H1 (cell line): ENCODE measurements around the gene ADGRV1. TPM values are rescaled to one million over a fixed set of nuclear protein-coding genes. Genes with fewer than 3 reads are reported as not detected.

Experiments used
- CTCF ChIA-PET: fragments of 300-600 bp; sonication (Branson Sonifier 250); formaldehyde crosslinking; loops from one replicate; lab custom pipeline; 2021; ENCODE audit not compliant: partially characterized antibody; lab: Charles Lee
- POLR2A ChIA-PET: fragments of 300-600 bp; sonication (Branson Sonifier 250); formaldehyde crosslinking; loops from one replicate; lab custom pipeline; 2021; ENCODE audit warnings: inconsistent platforms; ENCODE audit not compliant: partially characterized antibody; lab: Charles Lee
- DNase-seq, 2 experiments: peaks; one replicate each; pipeline versions ENCODE4 v3.0.0 to v3.0.0-alpha.2; 2010 to 2022; ENCODE audit warnings: low spot score in 2 of 2, low read depth in 1 of 2, mixed read lengths in 1 of 2
- FAIRE-seq: peaks from 2 replicates; lab custom pipeline; 2011; peaks lifted over from hg19 to GRCh38; lab: Jason Lieb, UNC
- H2AFZ ChIP-seq: 2 replicates; pipeline ENCODE4 v1.8.1; 2012; ENCODE audit warnings: low read length, inconsistent platforms
- H2AK5ac ChIP-seq: 2 replicates; pipeline ENCODE4 v1.6.1; 2013; ENCODE audit warnings: low read depth, low read length
- H2BK120ac ChIP-seq: replicated peaks from 2 replicates; pipeline ENCODE3; 2013; ENCODE audit warnings: low read depth, low read length, inconsistent platforms
- H2BK12ac ChIP-seq: 2 replicates; pipeline ENCODE4 v1.6.1; 2013; ENCODE audit warnings: low read depth, low read length
- H2BK15ac ChIP-seq: 2 replicates; pipeline ENCODE4 v1.6.1; 2013; ENCODE audit warnings: low read length
- H2BK20ac ChIP-seq: 2 replicates; pipeline ENCODE4 v1.6.1; 2013; ENCODE audit warnings: low read length
- H2BK5ac ChIP-seq: 2 replicates; pipeline ENCODE4 v1.6.1; 2013; ENCODE audit warnings: low read depth, low read length
- H3K14ac ChIP-seq: 2 replicates; pipeline ENCODE4 v1.6.1; 2013; ENCODE audit warnings: inconsistent platforms; ENCODE audit not compliant: insufficient read length
- H3K18ac ChIP-seq: 2 replicates; pipeline ENCODE4 v1.6.1; 2013; ENCODE audit warnings: low read length; ENCODE audit errors: extremely low read depth
- H3K23ac ChIP-seq: 2 replicates; pipeline ENCODE4 v1.6.1; 2013; ENCODE audit warnings: inconsistent platforms; ENCODE audit not compliant: insufficient read length
- H3K23me2 ChIP-seq: 2 replicates; pipeline ENCODE4 v1.6.1; 2013; ENCODE audit warnings: low read depth, low read length
- H3K27ac ChIP-seq: 2 replicates; pipeline ENCODE4 v1.6.1; 2011; ENCODE audit warnings: low read depth, low read length, inconsistent platforms
- H3K27me3 ChIP-seq, 4 experiments: replicated peaks in 1 of 4; 1 replicate in 1 of 4; 2 replicates in 3 of 4; pipeline versions ENCODE4 v1.6.1 to v1.8.1; 2011 to 2013; ENCODE audit warnings: low read length in 3 of 4, mild to moderate bottlenecking in 3 of 4, inconsistent platforms in 2 of 4, mixed read lengths in 2 of 4, moderate library complexity in 1 of 4; ENCODE audit not compliant: control insufficient read depth in 3 of 4, insufficient read depth in 3 of 4; ENCODE audit errors: extremely low read depth in 1 of 4
- H3K36me3 ChIP-seq, 4 experiments: 2 replicates each; pipeline versions ENCODE4 v1.6.1 to v1.8.1; 2011 to 2013; ENCODE audit warnings: mild to moderate bottlenecking in 4 of 4, low read length in 3 of 4, moderate library complexity in 2 of 4, control low read depth in 1 of 4, inconsistent platforms in 1 of 4; ENCODE audit not compliant: insufficient read depth in 4 of 4, control insufficient read depth in 2 of 4
- H3K4ac ChIP-seq: replicated peaks from 2 replicates; pipeline ENCODE3; 2013; ENCODE audit warnings: low read length, low read depth, mixed read lengths, inconsistent platforms; ENCODE audit not compliant: insufficient read length
- H3K4me1 ChIP-seq, 4 experiments: replicated peaks in 1 of 4; 1 replicate in 1 of 4; 2 replicates in 3 of 4; pipeline versions ENCODE4 v1.6.1 to v1.8.1; 2011 to 2013; ENCODE audit warnings: low read length in 3 of 4, inconsistent platforms in 2 of 4, mixed read lengths in 1 of 4; ENCODE audit not compliant: insufficient read depth in 4 of 4, control insufficient read depth in 3 of 4
- H3K4me2 ChIP-seq, 2 experiments: 2 replicates each; pipeline versions ENCODE4 v1.6.1 to v1.8.1; 2011 to 2013; ENCODE audit warnings: low read depth in 2 of 2, low read length in 2 of 2, control low read depth in 1 of 2, inconsistent platforms in 1 of 2, mild to moderate bottlenecking in 1 of 2; ENCODE audit not compliant: insufficient read depth in 1 of 2
- H3K4me3 ChIP-seq, 4 experiments: fragments of 200-600, 300-600 bp in 1 of 4; sonication (generic), shearing (Covaris generic), sonication (Bioruptor Twin) in 1 of 4; 2 replicates each; pipeline versions ENCODE4 v1.5.1 to v1.8.1; 2011 to 2016; ENCODE audit warnings: low read length in 4 of 4, low read depth in 3 of 4, control low read depth in 2 of 4, inconsistent platforms in 2 of 4, mild to moderate bottlenecking in 2 of 4, mixed read lengths in 1 of 4, moderate library complexity in 1 of 4; ENCODE audit not compliant: insufficient read depth in 2 of 4; ENCODE audit errors: extremely low read depth in 1 of 4
- H3K56ac ChIP-seq: replicated peaks from 2 replicates; pipeline ENCODE3; 2013; ENCODE audit warnings: low read depth, mild to moderate bottlenecking, mixed read lengths, low read length, inconsistent platforms; ENCODE audit not compliant: insufficient read length
- H3K79me1 ChIP-seq: 2 replicates; pipeline ENCODE4 v1.6.1; 2013; ENCODE audit warnings: low read depth, low read length, control low read depth
- H3K79me2 ChIP-seq, 2 experiments: 2 replicates each; pipeline versions ENCODE4 v1.6.1 to v1.8.1; 2012 to 2013; ENCODE audit warnings: low read length in 2 of 2, mild to moderate bottlenecking in 2 of 2, inconsistent platforms in 1 of 2; ENCODE audit not compliant: insufficient read depth in 2 of 2, control insufficient read depth in 1 of 2
- H3K9ac ChIP-seq, 4 experiments: replicated peaks in 1 of 4; 1 replicate in 1 of 4; 2 replicates in 3 of 4; pipeline versions ENCODE4 v1.6.1 to v1.8.1; 2011 to 2013; ENCODE audit warnings: low read depth in 3 of 4, low read length in 3 of 4, control low read depth in 2 of 4, mild to moderate bottlenecking in 2 of 4, moderate library complexity in 2 of 4, inconsistent platforms in 1 of 4; ENCODE audit errors: extremely low read depth in 1 of 4
- H3K9me3 ChIP-seq, 2 experiments: 2 replicates each; pipeline versions ENCODE4 v1.6.1 to v1.8.1; 2012 to 2013; ENCODE audit warnings: mild to moderate bottlenecking in 2 of 2, moderate library complexity in 2 of 2, control low read depth in 1 of 2, inconsistent platforms in 1 of 2, low read depth in 1 of 2, low read length in 1 of 2, mixed read lengths in 1 of 2; ENCODE audit not compliant: insufficient read depth in 2 of 2
- H4K20me1 ChIP-seq, 2 experiments: replicated peaks in 1 of 2; 2 replicates each; pipeline versions ENCODE3 to v1.8.1; 2011 to 2013; ENCODE audit warnings: inconsistent platforms in 2 of 2, low read length in 2 of 2, mild to moderate bottlenecking in 1 of 2; ENCODE audit not compliant: insufficient read depth in 2 of 2, control insufficient read depth in 1 of 2
- H4K5ac ChIP-seq: 2 replicates; pipeline ENCODE4 v1.6.1; 2013; ENCODE audit warnings: low read length, low read depth, mixed read lengths, inconsistent platforms; ENCODE audit not compliant: insufficient read length
- H4K8ac ChIP-seq: 2 replicates; pipeline ENCODE4 v1.8.0; 2013; ENCODE audit warnings: mild to moderate bottlenecking, moderate library complexity, low read length, inconsistent platforms; ENCODE audit not compliant: insufficient read depth; ENCODE audit errors: extremely low read depth
- H4K91ac ChIP-seq: replicated peaks from 2 replicates; pipeline ENCODE3; 2013; ENCODE audit warnings: low read length, mixed read lengths, inconsistent platforms; ENCODE audit not compliant: insufficient read length
- ATF3 ChIP-seq: IDR thresholded peaks from 2 replicates; pipeline ENCODE4 v1.6.1; 2011; ENCODE audit warnings: low read depth, mild to moderate bottlenecking, low read length; ENCODE audit not compliant: insufficient read depth
- BACH1 ChIP-seq: IDR thresholded peaks from 2 replicates; pipeline ENCODE4 v1.6.1; 2012; ENCODE audit warnings: low read length, improper control_type of control experiment
- E2F6 ChIP-seq: IDR thresholded peaks from 2 replicates; pipeline ENCODE4 v1.6.1; 2012; ENCODE audit warnings: inconsistent platforms
- JUND ChIP-seq: IDR thresholded peaks from 2 replicates; pipeline ENCODE4 v1.6.1; 2011; ENCODE audit warnings: mild to moderate bottlenecking, improper control_type of control experiment, low read length
- POLR2AphosphoS5 ChIP-seq: IDR thresholded peaks from 2 replicates; pipeline ENCODE4 v1.6.1; 2011; ENCODE audit warnings: low read depth, low read length
- WGBS, 2 experiments: shearing (Covaris generic) in 1 of 2; methylation state at CpG; one replicate each; pipeline versions ENCODE4 v1.1.6 to v1.1.7; 2013 to 2015; ENCODE audit warnings: low lambda C conversion rate in 2 of 2, mixed read lengths in 2 of 2, inconsistent platforms in 1 of 2, low coverage in 1 of 2, missing lambda C conversion rate in 1 of 2; ENCODE audit not compliant: insufficient replicate concordance in 2 of 2, insufficient coverage in 1 of 2, insufficient read length in 1 of 2; ENCODE audit errors: extremely low coverage in 1 of 2, missing lambda C conversion rate in 1 of 2; 5-methylcytosine and 5-hydroxymethylcytosine counted together
- polyA plus RNA-seq, 7 experiments: library from polyadenylated mRNA; depleted of rRNA in 3 of 7; stranded (reverse) in 5 of 7; unstranded in 2 of 7; fragments of >200 nt in 5 of 7; fragments of 200-250 nt in 2 of 7; gene quantifications; 1 replicate in 5 of 7; 2 replicates in 1 of 7; 4 replicates in 1 of 7; pipeline versions ENCODE4 v1.2.1 to v1.2.3, GENCODE V29; 2011 to 2013; ENCODE audit warnings: missing spikeins in 2 of 7, mixed read lengths in 2 of 7
- total RNA-seq: library from RNA; stranded (reverse); fragmentation: NEBNext Ultra II Directional; extraction: Animal tissue kit (Norgen Biotek cat#: 25700); gene quantifications from 2 replicates; pipeline ENCODE4 v1.2.1, GENCODE V29; 2021

Gene ADGRV1
- total and polyA plus RNA-seq, 2 of the 8 experiments (the other 6 are each of a cell fraction or from before 2014, with no cell fraction given): 53.1 to 62.2 TPM

GRCh38 chr5:90571147-90571773 is 12.7 kb downstream of the ADGRV1 start:
- Histone ChIP-seq H3K4me3 (no peak overlapping the region), H4K91ac (no peak overlapping the region), H3K56ac (no peak overlapping the region), H2AK5ac (no peak overlapping the region), H4K5ac (no peak overlapping the region), H3K36me3 (peaks cover 0 to 3% (median 1%) of the 10 kb centered on the region in 4 experiments; a peak in 2 of 8 replicates), H2BK20ac (no peak overlapping the region), H3K14ac (no peak overlapping the region), H4K20me1 (peaks cover 5 to 8% of the 10 kb centered on the region in 2 experiments), H3K23ac (no peak overlapping the region), H2BK5ac (no peak overlapping the region), H3K4ac (no peak overlapping the region), H2AFZ (no peak overlapping the region), H3K27me3 (peaks cover 0 to 2% (median 0%) of the 10 kb centered on the region in 4 experiments; a peak in 1 of 7 replicates), H3K18ac (no peak overlapping the region), H3K4me2 (no peak overlapping the region), H3K23me2 (no peaks in the 10 kb centered on the region), H4K8ac (no peak overlapping the region), H3K9ac (no peak overlapping the region), H3K4me1 (peaks cover 0 to 7% (median 4%) of the 10 kb centered on the region in 4 experiments; a peak in 4 of 7 replicates), H3K79me1 (0 out of 2 replicates have a peak, but pooled peaks cover 3% of the 10 kb centered on the region), H3K27ac (no peak overlapping the region), H3K79me2 (peaks cover 26 to 99% of the 10 kb centered on the region in 2 experiments), H3K9me3 (peaks cover 5 to 8% of the 10 kb centered on the region in 2 experiments; a peak in 2 of 4 replicates), H2BK15ac (no peak overlapping the region), H2BK12ac (no peak overlapping the region), H2BK120ac (no peak overlapping the region)
- no peak for FAIRE-seq
- CTCF ChIA-PET: no interaction called here
- POLR2A ChIA-PET: interaction anchor here (1.2 kb wide), 1 partner anchor 9 kb away, joined by 3 read pairs; no protein-coding TSS in a partner anchor
- TF ChIP-seq JUND: no peak
- TF ChIP-seq BACH1: no peak
- TF ChIP-seq E2F6: no peak
- no peak for TF ChIP-seq ATF3
- TF ChIP-seq POLR2AphosphoS5: no peak
- DNase-seq: no peak
- WGBS, 2 experiments: 84% methylated on average over 1 of the region's 1 CpG; no CpG with 5 or more reads in 1 of the 2 experiments
